ENCODE results near the gene UHMK1. TPM values are rescaled to one million over a fixed set of nuclear protein-coding genes. Genes with fewer than 3 reads are reported as not detected.

Gene UHMK1
- total RNA-seq, 3 donors from 2014 or later, result 71.6 to 74.2 (median 73.6) TPM

GRCh38 chr1:162541619-162542141 lies 44.1 kb downstream of the UHMK1 start:
- no peaks in the 10 kb centered on the region for H3K9me3 Mint-ChIP-seq
- DNase-seq (no peak), ATAC-seq (no peak)
- H3K27me3 Mint-ChIP-seq (ENCODE audit: low read depth), result no peaks in the 10 kb centered on the region
- no peak overlapping the region for H3K4me3 Mint-ChIP-seq
- peaks cover 2% of the 10 kb centered on the region for H3K36me3 Mint-ChIP-seq (ENCODE audit: insufficient read depth)
- no peaks in the 10 kb centered on the region for H3K4me1 Mint-ChIP-seq (ENCODE audit: low read depth)

DNA sequence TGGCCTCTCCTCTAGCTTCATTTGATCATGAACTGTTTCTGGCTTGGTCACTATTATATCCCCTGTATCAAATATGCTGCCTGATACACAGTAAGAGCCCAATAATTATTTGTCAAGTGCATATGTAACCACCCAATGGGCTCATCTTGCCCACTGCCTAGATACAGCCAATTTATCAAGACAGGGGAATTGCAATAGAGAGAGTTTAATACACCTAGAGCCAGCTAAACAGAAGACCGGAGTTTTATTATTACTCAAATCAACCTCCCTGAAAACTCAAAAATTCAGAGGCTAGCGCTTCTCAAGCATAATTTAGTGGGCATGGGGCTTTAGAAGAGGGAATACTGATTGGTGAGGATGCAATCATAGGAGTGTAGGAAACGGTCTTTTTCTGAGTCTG lies 45.6 kb downstream of the UHMK1 start:
- no peak for ATAC-seq
- Mint-ChIP-seq H3K4me1 (ENCODE audit: low read depth) (no peaks in the 10 kb centered on the region), H3K4me3 (no peak overlapping the region), H3K9me3 (no peaks in the 10 kb centered on the region), H3K36me3 (ENCODE audit: insufficient read depth) (peaks cover 2% of the 10 kb centered on the region), H3K27me3 (ENCODE audit: low read depth) (no peaks in the 10 kb centered on the region)
- no peak for DNase-seq

DNA sequence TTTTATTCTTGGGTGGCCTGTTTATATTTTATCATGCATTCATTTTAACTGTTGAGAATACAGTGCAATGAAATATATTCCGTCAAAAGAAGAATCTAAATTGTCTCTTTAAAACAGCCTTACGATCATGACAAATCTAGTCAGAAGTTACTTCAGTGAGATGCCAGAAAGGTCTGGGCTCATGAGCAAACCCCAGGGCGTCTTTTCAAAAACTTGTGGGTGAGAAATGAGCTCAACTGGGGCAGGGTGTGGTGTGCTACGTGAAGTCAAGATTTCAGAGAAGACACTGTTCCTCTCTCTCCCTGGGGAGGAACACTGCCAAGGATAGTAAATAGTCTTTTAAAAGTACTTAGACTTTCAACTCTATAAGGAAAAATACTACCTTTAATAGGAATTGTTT lies 50.6 kb downstream of the UHMK1 start:
- no peak for DNase-seq
- Mint-ChIP-seq H3K9me3 (no peaks in the 10 kb centered on the region), H3K4me3 (no peak overlapping the region), H3K27me3 (ENCODE audit: low read depth) (no peaks in the 10 kb centered on the region), H3K36me3 (ENCODE audit: insufficient read depth) (no peaks in the 10 kb centered on the region), H3K4me1 (ENCODE audit: low read depth) (no peaks in the 10 kb centered on the region)
- ATAC-seq, result no peak

DNA sequence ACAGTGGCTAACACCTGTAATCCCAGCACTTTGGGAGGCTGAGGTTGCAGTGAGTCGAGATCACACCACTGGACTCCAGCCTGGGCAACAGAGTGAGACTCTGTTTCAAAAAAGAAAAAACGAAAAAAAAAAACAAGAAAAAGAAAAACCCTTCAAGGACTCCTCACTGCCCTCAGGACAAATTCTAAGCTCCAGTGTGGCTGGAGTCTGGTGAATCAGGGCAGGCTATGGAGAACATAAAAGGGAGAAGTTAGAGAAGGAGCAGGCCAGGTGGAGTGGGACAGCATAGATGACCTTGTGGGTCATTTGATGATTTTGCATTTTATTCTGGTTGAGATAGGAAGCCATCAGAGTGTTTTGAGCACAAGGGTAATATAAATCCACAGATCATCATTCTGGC lies 51.4 kb downstream of the UHMK1 start:
- no peaks in the 10 kb centered on the region for H3K9me3 Mint-ChIP-seq
- ATAC-seq, result no peak
- no peak overlapping the region for H3K4me3 Mint-ChIP-seq
- H3K36me3 Mint-ChIP-seq (ENCODE audit: insufficient read depth), result no peaks in the 10 kb centered on the region
- no peak for DNase-seq
- H3K4me1 Mint-ChIP-seq (ENCODE audit: low read depth), result no peaks in the 10 kb centered on the region
- H3K27me3 Mint-ChIP-seq (ENCODE audit: low read depth), result no peaks in the 10 kb centered on the region

DNA sequence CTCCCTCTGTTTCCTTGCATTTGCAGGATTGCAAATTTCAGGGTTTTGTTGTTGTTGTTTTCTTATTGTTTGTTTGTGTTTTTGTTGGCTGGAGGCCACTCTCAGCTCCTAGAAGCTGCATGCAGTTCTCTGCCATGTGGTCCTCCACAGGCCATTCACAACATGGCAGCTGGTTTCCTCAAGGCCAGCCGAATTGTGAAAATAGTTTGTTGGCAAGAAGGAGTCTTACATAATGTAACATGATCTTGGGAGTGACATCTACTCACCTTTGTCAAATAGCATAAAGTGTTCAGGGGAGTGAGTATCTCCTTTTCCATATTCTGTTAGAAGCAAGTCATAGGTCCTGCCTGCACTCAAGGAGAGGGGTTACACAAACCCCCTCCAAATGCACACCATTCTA lies 53.3 kb downstream of the UHMK1 start:
- H3K36me3 Mint-ChIP-seq (ENCODE audit: insufficient read depth), result no peaks in the 10 kb centered on the region
- no peaks in the 10 kb centered on the region for H3K9me3 Mint-ChIP-seq
- H3K4me1 Mint-ChIP-seq (ENCODE audit: low read depth), result no peaks in the 10 kb centered on the region
- no peaks in the 10 kb centered on the region for H3K27me3 Mint-ChIP-seq (ENCODE audit: low read depth)
- H3K4me3 Mint-ChIP-seq, result no peak overlapping the region
- no peak for DNase-seq
- ATAC-seq, result no peak

- H3K4me1 Mint-ChIP-seq (ENCODE audit: low read depth), result no peaks in the 10 kb centered on the region
- peaks cover 2% of the 10 kb centered on the region for H3K27me3 Mint-ChIP-seq (ENCODE audit: low read depth)
- H3K9me3 Mint-ChIP-seq, result no peaks in the 10 kb centered on the region
- DNase-seq (no peak), ATAC-seq (no peak)
- no peaks in the 10 kb centered on the region for H3K36me3 Mint-ChIP-seq (ENCODE audit: insufficient read depth)
- H3K4me3 Mint-ChIP-seq, result no peak overlapping the region
Observed at GRCh38 chr1:162551969-162552683, 54.5 kb downstream of the UHMK1 start.

DNA sequence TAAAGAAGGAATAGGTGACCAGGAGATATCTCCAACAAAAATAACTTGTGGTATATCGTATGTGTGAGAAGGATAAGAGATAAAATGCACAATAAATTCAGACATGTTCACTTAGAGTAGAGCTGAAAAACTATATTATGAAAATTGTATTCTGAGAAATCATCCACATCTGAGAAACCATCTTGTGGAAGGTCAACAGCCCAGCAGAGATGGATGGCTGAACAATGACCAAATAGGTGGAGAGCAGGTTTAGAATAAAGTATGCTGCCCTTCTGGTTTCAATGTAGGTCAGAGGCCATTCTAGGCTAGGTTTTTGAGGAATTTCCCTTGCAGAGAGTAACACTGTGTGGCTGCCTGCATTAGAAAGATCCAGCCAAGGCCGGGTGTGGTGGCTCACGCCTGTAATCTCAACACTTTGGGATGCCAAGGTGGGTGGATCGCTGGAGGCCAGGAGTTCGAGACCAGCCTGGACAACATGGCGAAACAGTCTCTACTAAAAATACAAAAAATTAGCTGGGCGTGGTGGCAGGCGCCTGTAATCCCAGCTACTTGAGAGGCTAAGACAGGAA lies 55.1 kb downstream of the UHMK1 start:
- Mint-ChIP-seq H3K36me3 (ENCODE audit: insufficient read depth) (no peaks in the 10 kb centered on the region), H3K4me1 (ENCODE audit: low read depth) (no peaks in the 10 kb centered on the region), H3K4me3 (no peak overlapping the region), H3K9me3 (no peaks in the 10 kb centered on the region), H3K27me3 (ENCODE audit: low read depth) (peaks cover 2% of the 10 kb centered on the region)
- DNase-seq, result no peak
- ATAC-seq, result no peak

DNA sequence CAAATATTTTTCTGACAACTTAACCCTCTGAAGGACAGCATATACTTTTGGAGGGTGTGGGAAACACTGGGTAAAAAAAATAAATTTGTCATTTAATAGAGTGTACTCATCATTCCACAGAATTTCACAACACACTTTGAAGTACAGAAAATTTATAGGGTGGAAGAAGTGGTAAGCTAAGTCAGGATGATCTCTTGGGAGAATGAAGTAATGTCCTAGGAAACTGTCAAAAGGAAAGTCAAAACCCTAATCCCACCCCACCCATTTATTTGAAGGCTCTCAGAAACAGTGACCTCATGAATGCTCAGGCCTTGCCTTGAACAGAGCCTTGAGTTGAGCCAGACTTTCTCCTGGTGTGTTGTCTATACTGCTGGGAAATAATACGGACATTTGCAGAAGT lies 56.6 kb downstream of the UHMK1 start:
- Mint-ChIP-seq H3K4me3 (no peak overlapping the region), H3K36me3 (ENCODE audit: insufficient read depth) (no peaks in the 10 kb centered on the region), H3K27me3 (ENCODE audit: low read depth) (peaks cover 2% of the 10 kb centered on the region), H3K9me3 (no peaks in the 10 kb centered on the region), H3K4me1 (ENCODE audit: low read depth) (no peaks in the 10 kb centered on the region)
- ATAC-seq, result no peak
- DNase-seq, result no peak

DNA sequence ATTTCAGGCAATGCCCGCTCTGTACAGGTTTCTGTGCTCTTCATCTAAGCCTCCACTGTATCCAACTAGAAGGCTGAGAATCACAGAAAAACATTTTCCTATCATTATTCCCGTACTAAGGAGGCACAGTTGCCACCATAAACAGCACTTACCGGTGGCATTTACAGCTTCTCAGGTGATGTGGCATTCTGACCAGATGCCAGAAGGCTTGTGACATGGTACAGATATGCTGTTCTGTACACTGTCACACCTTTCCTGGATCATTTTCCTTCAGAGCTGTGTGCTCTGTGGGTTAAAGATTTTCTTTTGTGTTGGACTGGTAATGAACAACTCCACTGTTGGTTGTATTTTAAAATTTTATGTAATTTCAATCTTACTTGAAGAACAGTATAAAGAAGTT lies 59.9 kb downstream of the UHMK1 start:
- ATAC-seq, result no peak
- Mint-ChIP-seq H3K27me3 (ENCODE audit: low read depth) (peaks cover 2% of the 10 kb centered on the region), H3K9me3 (no peaks in the 10 kb centered on the region), H3K4me3 (no peak overlapping the region), H3K4me1 (ENCODE audit: low read depth) (peaks cover 17% of the 10 kb centered on the region), H3K36me3 (ENCODE audit: insufficient read depth) (no peaks in the 10 kb centered on the region)
- DNase-seq, result no peak

- Mint-ChIP-seq H3K27me3 (ENCODE audit: low read depth) (peaks cover 2% of the 10 kb centered on the region), H3K9me3 (no peaks in the 10 kb centered on the region), H3K4me1 (ENCODE audit: low read depth) (peaks cover 34% of the 10 kb centered on the region), H3K4me3 (peak overlapping the region; percentile 91), H3K36me3 (ENCODE audit: insufficient read depth) (no peaks in the 10 kb centered on the region)
- DNase-seq, result no peak
- no peak for ATAC-seq
Observed at GRCh38 chr1:162560303-162561036, 62.9 kb downstream of the UHMK1 start.

DNA sequence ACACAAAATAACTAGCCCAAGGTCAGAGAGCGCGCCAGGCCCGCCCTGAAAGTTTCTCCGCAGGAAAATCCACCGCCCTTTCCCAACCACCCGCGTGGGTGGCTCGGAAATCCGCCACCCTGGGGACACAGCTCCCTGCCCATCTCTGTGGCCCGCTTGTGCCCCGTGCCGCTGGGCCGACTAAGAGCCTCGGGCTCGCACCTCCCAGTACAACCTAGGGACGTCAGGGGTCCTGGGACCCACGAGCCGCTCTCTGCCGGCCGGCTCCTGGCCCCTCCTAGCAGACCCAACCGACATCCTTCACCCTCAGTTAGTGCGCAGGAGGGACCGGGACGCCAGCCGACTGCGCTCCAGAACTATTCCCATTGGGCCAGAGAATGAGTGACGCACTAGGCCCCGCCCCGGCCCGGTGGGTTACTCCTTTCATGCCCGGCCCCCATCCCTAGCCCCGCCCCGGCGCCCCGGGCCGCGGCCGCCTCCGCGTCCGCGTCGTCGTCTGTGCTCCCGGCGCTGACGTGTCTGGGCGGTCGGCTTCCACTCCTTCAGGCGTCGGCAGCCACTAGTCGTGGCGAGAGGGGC lies 63.5 kb downstream of the UHMK1 start:
- Mint-ChIP-seq H3K36me3 (ENCODE audit: insufficient read depth) (no peaks in the 10 kb centered on the region), H3K4me3 (peak overlapping the region; percentile 91), H3K27me3 (ENCODE audit: low read depth) (peaks cover 2% of the 10 kb centered on the region), H3K9me3 (no peaks in the 10 kb centered on the region), H3K4me1 (ENCODE audit: low read depth) (peaks cover 34% of the 10 kb centered on the region)
- peak; percentile 94 to 95 for ATAC-seq
- DNase-seq, result peak; percentile 98

DNA sequence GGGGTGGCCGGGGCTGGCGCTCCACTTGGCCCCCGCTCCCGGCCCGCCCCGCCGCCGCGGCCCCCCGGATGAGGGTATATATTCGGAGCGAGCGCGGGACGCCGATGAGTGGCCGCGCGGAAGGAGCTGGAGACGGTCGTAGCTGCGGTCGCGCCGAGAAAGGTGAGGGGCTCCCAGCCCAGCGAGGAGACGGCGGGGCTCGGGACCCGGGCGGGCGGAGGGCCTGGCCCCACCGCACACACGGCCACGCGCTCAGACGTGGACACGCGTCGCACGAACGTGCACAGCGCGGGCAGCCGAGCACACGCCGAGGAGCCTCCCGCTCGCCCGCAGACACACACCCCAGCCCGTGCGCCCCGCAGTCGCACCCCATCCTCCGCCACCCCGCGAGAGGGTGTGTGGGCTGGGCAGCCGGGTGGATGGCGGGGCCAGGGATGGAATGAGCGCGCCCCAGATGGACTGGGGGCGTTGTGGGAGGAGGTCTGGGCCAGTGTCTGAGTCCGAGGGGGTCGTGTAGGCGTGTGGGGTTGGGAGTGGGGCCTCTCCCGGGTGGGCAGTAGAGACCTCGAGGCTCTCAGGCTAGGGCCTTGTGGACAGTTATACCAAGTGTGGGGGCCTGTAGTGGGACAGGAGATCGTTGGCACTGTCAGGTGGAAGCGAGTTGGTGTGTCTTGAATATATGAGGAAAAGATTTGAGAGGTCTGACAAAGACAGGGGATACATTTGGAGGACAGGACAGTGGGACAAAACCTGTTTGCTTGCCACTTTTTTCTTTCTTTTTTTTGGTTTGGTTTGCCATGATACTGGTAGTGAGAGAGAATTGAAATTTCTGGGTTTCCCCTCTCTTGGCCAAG lies 64.2 kb downstream of the UHMK1 start, which contains the start of gene UAP1:
Gene UAP1, plus strand, starts transcription at position 107 of the 854 bp plus-strand sequence. CDS start 4,347 bp downstream, outside the sequence.
- DNase-seq (peak; percentile 14), ATAC-seq (peak; percentile 48 to 56)
- H3K9me3 Mint-ChIP-seq, result no peaks in the 10 kb centered on the region
- H3K27me3 Mint-ChIP-seq (ENCODE audit: low read depth), result no peaks in the 10 kb centered on the region
- H3K36me3 Mint-ChIP-seq (ENCODE audit: insufficient read depth), result peaks cover 1% of the 10 kb centered on the region
- peaks cover 35% of the 10 kb centered on the region for H3K4me1 Mint-ChIP-seq (ENCODE audit: low read depth)
- peak within 1 kb of the TSS; percentile 91 for H3K4me3 Mint-ChIP-seq

GRCh38 chr1:162562470-162562828 lies 64.8 kb downstream of the UHMK1 start:
- peaks cover 6% of the 10 kb centered on the region for H3K36me3 Mint-ChIP-seq (ENCODE audit: insufficient read depth)
- H3K27me3 Mint-ChIP-seq (ENCODE audit: low read depth), result no peaks in the 10 kb centered on the region
- no peak for ATAC-seq
- peaks cover 36% of the 10 kb centered on the region for H3K4me1 Mint-ChIP-seq (ENCODE audit: low read depth)
- no peaks in the 10 kb centered on the region for H3K9me3 Mint-ChIP-seq
- DNase-seq, result no peak
- H3K4me3 Mint-ChIP-seq, result peak overlapping the region; percentile 91

- Mint-ChIP-seq H3K4me1 (ENCODE audit: low read depth) (peaks cover 36% of the 10 kb centered on the region), H3K9me3 (no peaks in the 10 kb centered on the region), H3K4me3 (no peak overlapping the region), H3K36me3 (ENCODE audit: insufficient read depth) (peaks cover 16% of the 10 kb centered on the region), H3K27me3 (ENCODE audit: low read depth) (no peaks in the 10 kb centered on the region)
- ATAC-seq (no peak), DNase-seq (no peak)
Observed at GRCh38 chr1:162564762-162565218, 67.2 kb downstream of the UHMK1 start.
